Left ventricle myocardium superior (tissue), 1 donor: ENCODE data around the gene CUX1. TPM values are rescaled to one million over a fixed set of nuclear protein-coding genes. Genes with fewer than 3 reads are reported as not detected.

Source experiments
- ATAC-seq: fragments of 200-7000 bp; cut with Tn5 transposase; one replicate; pipeline ENCODE4 v1.9.1; 2020; ENCODE audit warnings: mild to moderate bottlenecking, moderate library complexity
- DNase-seq: peaks from one replicate; pipeline ENCODE4 v3.0.0-alpha.2; 2020
- intact Hi-C: fragments of 100-400 bp; cut with micrococcal nuclease; formaldehyde crosslinking; loops from one replicate; pipeline ENCODE4 v1.11.0; 2022
- total RNA-seq: library from RNA; stranded (reverse); fragmentation: NEBNext Ultra II Directional; extraction: Animal tissue kit (Norgen Biotek cat#: 25700); gene quantifications from one replicate; pipeline ENCODE4 v1.2.1, GENCODE V29; 2021
- donor health status: DM: no; HTN: yes; CAD: no; lungs with severe emphysema.

CUX1 gene
- total RNA-seq, 1 donor from 2014 or later: 123 TPM

DNA sequence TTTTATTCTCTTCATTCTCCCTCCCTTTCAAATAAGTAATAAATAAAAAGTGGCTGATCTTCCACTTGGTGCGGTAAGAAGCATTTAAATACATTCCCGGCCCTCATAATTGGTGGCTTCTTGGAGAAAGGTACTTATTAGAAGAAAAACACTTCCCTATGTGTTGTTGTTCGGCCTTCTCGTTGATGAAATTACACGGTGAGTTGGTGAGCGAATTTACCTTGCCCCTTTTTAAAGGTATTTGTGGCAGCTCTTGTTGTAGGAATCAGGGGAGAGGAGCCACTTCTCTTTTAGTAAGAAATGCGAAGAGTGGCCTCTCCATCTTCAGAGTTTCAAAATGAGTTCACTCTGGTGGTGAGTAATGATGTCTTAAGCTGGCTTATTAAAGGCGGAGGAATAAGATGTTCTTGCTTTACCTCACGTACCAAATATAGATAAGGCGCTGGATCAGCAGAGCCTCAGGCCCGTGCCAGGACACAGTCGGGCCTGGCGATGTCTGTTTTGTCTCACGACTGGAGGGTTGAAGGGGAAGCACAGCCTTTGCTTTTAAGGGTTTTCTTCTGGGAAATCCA lies 135.9 kb downstream of the CUX1 start:
- intact Hi-C loops: no loop called here
- peak; percentile 63 for ATAC-seq
- peak; percentile 64 for DNase-seq

- ATAC-seq: no peak
- intact Hi-C loops: no loop called here
- peak; percentile 4 for DNase-seq
Observed at GRCh38 chr7:101954499-101954898, 137.1 kb downstream of the CUX1 start.

DNA sequence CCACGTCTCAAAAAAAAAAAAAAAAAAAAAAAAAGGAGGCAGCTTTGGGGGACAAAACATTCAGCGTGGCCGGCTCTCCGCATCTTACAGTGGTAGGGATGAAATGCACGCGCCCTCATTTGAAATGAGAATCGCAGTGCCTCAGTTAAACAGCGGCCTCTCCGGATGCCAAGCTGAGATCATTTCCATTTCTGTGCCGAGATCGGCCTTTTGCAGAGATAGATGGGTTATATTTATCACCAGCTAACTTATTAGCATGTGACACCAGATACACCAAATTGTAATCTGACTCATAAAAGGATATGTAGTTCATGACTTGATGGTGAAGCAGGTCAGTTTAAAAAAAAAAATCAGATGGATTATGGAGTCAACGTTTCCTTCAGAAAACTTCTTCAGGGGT lies 138.7 kb downstream of the CUX1 start:
- ATAC-seq (peak; percentile 83), DNase-seq (peak; percentile 56)
- intact Hi-C loops: no loop called here

DNA sequence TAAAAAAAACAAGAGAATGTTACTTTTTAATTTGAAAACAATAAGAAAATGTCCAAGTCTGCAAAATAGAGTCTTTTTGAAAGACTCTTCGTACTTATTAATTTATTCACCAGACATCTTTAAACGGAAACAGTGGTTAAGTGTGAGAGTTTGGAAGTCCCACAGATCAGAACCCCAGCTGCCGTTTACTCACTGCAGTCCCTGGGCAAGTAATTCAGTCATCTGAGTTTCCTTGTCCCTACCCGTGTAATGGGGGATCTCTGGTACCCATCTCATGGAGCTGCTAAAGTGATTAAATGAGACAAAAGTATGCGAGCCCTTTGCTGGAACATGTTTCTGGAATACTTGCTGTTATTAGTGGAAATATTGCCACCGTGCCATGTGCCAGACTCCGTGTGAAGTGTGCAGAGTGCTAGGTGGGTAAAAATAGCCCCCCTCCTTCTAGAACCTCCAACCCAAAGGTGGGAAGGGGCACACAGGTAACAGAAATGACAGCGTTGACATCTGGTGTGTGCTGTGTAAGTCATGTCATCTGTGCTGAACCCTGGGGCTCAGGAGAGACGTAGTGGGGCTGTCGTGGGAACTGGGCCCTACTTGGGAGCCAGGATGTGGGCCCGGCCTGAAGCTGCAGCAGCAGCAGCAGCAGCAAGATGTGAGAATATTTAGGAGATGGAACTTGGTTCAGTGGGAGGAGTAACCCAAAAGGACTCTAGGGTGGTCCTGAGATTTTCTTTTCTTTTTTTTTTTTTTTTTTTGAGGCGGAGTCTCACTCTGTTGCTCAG lies 140.5 kb downstream of the CUX1 start:
- ATAC-seq (no peak), DNase-seq (peak; percentile 13)
- intact Hi-C loops: no loop called here

DNA sequence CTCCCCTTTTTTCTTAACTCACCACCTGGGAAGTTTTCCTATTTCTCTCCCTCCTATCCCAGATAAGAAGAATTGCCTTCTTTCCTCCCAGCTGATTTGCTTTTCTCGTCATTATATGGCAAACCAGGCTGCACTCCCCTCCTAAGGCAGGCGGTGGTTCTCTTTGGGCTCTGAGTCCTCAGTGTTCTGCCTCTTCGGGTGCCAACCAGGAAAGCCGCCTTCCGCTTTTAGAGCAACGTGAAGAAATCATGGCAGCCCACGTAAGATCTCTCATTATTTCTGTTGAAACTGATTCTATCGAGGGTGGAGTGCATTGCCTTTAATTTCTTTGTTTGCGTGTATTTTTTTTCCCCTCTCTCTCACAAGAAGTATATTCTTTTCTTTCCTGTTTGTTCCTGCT lies 141.9 kb downstream of the CUX1 start:
- no peak for ATAC-seq

GRCh38 chr7:101959829-101960228 lies 142.4 kb downstream of the CUX1 start:
- intact Hi-C loops: no loop called here
- DNase-seq (no peak), ATAC-seq (no peak)

More for the DNA sequence above, 141.9 kb downstream of the CUX1 start:
- no peak for DNase-seq
- intact Hi-C loops: no loop called here

GRCh38 chr7:101960323-101960722 lies 142.9 kb downstream of the CUX1 start:
- ATAC-seq (no peak), DNase-seq (no peak)
- intact Hi-C loops: no loop called here

DNA sequence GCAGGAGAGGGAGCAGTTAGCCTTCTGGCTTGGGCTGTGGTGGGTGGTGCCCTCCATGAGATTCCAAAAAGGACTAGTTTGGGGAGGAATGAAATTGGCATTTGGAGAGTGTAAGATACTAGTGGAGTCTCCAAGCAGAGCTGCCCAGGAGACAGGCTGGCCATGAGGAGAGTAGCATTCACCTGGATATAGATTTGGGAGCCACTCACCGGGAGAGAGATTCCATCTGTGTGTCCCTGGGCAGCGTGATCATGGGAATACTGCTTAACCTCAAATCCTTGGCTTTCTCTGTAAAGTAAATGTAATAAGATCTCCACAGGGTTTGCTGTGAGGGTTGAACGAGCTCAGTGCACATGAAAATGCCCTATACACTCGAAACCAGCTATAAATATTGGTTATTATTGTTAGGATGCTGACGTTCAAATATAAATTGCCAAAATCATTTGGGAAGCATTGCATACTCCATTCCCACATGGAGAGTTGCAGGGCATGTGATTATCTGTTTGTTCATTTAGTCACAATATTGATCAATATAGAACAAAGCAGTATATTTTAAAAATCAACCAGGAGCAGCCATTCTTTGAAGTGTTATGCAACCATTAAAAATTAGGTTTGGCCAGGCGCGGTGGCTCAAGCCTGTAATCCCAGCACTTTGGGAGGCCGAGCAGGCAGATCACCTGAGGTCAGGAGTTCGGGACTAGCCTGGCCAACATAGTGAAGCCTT lies 143.7 kb downstream of the CUX1 start:
- no peak for DNase-seq
- no peak for ATAC-seq
- intact Hi-C loops: no loop called here

GRCh38 chr7:101961811-101962210 lies 144.4 kb downstream of the CUX1 start:
- no peak for ATAC-seq

DNA sequence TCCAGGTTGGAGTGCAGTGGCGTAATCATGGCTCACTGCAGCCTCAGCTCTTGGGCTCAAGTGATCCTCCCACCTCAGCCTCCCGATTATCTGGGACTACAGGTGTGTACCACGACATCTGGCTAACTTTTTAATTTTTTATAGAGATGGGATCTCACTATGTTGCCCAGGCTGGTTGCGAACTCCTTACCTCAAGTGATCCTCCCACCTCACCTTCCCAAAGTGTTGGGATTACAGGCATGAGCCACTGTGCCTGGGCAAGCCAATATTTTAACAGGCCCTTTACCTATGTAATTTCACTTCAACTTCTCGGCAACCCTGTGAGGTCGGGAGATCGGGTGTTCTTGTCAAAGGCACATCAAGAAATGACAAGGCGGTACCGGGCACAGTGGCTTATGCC lies 146.3 kb downstream of the CUX1 start:
- intact Hi-C loops: no loop called here
- DNase-seq: no peak
- ATAC-seq: no peak

More at GRCh38 chr7:101961811-101962210, 144.4 kb downstream of the CUX1 start:
- intact Hi-C loops: no loop called here
- DNase-seq: no peak

- DNase-seq (no peak), ATAC-seq (no peak)
- intact Hi-C loops: no loop called here
Observed at GRCh38 chr7:101964680-101965452, 147.4 kb downstream of the CUX1 start.

DNA sequence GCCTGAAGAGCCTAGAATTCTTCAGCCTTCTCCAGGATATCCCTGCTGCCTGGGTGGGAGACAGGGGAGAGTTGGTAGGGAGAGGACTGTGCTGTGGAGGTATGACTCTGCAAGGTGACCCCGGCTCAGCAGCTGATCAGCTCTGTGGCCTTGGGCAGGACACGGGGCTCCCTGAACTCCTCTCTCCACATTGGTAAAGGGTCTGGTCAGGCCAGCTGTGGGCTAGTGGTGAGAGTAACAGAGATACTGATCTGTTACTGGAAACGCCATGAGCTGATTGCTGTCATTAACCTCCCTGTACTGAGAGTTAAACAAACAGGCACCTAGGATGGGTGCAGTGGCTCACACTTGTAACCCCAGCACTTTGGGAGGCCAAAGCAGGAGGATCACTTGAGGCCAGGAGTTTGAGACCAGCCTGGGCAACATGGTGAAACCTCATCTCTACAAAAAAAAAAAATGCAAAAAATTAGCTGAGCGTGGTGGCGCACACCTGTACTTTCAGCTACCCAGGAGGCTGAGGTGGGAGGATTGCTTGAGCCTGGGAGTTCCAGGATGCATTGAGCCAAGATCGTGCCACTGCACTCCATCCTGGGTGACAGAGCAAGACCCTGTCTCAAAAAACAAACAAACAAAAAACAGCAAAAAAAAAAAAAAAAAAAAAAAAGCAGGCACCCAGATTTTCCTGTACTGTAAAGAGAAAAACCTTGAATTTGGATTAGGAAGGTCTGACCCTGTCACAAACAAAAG lies 151.5 kb downstream of the CUX1 start:
- intact Hi-C loops: no loop called here
- no peak for ATAC-seq
- DNase-seq: no peak

DNA sequence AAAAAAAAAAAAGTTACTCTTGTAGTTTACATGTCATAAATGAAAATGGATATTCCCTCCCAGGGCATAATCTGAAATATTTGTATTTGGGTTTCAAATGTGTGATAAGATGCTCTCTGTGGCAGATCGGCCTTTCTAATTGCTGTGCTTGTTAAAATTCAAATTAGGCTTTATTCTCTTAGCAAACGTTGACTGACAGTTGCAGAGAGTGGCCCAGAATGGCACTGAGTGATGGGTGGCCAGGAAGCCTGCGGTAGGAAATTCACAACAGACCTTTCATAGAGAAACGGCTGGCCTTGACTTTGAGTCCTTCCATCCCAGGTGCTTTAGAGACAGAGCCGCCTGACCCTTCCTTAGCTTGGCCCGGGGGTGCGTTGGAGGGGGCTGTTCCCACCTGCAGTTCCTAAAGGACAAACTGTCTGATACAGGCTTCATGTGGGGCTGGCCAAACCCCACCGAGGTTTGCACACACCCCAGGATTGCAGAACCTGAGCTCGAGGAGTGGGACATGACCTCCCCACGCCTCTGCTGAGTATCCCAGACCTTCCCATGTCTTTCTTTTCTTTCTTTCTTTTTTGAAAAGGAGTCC lies 152.7 kb downstream of the CUX1 start:
- ATAC-seq (no peak), DNase-seq (no peak)
- intact Hi-C loops: no loop called here

DNA sequence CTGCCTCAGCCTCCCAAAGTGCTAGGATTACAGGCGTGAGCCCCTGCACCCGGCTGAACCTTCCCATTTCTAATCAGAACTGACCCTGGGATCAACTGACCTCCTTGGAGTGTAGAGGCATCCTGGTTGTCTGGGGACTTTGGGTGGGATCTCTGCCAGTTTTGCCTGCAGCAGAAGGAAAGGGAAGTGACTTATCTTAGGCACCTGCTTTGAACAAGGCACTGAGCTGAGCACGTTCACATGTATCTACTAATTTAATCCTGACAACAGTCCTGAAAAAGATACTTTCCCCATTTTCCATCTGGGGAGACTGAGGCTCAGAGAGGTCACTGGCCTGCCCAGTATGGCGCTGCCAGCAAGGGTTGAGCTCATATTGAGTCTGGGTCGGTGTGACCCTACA lies 153.4 kb downstream of the CUX1 start:
- intact Hi-C loops: no loop called here
- ATAC-seq: no peak
- no peak for DNase-seq

DNA sequence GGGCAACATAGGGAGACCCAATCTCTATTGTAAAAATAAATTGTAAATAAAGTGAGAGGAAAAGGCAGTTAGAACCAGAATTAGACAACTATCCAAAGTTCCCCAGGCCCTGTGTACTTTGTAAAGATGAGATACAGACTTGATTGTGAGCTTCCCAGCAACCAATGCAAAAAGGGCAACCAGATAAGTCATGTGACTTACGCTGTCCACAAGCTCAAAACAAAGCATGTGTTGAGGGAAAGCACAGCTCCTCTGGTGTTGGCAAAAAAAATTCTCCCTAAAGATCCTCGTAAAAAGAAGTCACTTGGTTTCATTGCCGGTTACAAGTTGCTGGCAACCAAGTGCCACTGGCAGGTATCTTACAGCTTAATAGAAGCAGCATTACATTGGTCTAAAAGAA lies 154.0 kb downstream of the CUX1 start:
- ATAC-seq (no peak), DNase-seq (no peak)
- intact Hi-C loops: no loop called here

DNA sequence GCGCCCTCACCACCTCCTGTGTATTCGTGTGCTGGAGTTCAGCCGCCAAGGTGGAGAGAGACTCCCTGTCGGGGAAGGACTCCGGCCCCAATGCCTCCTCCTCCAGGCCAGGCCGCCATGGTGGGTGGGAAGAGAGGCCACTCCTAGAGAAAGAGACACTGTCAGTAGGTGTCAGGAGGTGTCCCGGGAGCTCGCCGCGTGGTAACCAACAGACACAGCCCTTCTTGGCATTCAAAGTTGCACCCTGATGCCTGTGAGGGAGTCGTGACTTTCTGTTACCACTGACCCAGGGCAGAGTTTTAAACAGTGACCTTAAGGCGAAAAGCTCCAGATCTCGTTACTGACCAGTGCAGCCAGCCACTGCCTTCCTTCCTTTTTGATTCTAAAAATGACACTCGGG lies 155.2 kb downstream of the CUX1 start:
- no peak for DNase-seq
- intact Hi-C loops: no loop called here
- ATAC-seq: peak; percentile 56

DNA sequence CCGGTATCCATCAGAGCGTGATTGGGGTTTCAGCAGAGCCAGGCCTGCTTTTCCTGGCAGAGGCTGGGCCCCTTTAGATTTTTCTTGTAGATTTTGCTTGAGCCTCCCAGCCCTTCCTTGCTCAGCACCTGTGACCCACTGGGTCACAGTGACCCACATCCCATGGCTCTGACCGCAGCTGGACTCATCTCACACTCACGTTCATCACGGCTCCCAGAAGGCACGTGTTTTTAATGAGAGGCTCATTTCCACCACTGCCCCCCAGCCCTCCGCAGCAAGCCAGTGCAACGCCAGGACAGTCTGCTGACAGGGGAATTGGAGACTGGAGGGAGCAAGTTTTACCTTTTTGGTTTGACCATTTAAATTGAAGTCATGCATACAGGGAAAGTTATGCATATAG lies 155.7 kb downstream of the CUX1 start:
- ATAC-seq: peak; percentile 22
- intact Hi-C loops: no loop called here
- DNase-seq: no peak

- intact Hi-C loops: no loop called here
- DNase-seq (no peak), ATAC-seq (no peak)
Observed at GRCh38 chr7:101974393-101974792, 157.0 kb downstream of the CUX1 start.

GRCh38 chr7:101975046-101975445 lies 157.6 kb downstream of the CUX1 start:
- DNase-seq (no peak), ATAC-seq (no peak)
- intact Hi-C loops: no loop called here
